GM18907 (cell line): Measurements from ENCODE around the gene TMC8.

ENCODE experiments used
- ATAC-seq: cut with Tn5 transposase; IDR thresholded peaks from one replicate; pipeline ENCODE4 v1.9.1; 2021; ENCODE audit warnings: mild to moderate bottlenecking, moderate library complexity; ENCODE audit not compliant: unreplicated experiment

The TMC8 gene

GRCh38 chr17:78174346-78174869 is 43.8 kb downstream of the TMC8 start:
- ATAC-seq: no peak

DNA sequence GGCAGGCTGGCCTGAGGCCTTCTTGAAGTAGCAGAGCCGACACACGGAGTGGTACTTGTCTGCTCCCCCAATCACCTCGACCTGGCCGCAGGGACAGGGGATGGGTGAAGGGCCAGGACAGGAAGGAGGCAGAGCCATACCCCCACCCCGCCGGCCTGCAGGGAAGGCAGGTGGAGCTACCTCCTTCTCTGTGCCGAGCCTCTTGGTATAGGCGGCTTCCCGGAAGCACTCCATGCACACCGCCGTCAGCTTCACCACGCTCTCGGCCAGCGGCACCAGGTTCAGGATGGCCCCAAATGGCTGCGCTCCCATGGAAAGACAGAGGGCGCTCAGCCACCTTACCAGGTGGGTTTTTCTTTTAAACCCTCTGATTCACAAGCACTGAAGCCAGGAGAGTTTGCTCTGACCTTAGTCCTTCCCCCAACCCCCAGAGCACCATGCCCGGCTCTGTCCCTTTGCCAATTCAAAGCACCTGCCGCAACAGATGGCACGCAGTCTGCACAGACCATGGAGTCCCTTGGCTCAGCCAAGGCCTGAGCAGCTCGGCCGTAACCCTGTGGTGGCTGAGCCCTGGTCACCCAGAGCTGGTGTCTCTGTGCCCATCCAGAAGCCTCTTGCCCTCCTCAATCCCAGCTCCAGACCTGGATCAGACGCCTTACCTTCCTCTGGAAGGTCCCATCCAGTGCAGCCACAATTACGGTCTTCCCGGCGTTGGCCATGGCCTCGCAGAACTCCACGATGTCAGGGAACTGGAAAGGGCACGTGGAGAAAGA is 44.5 kb downstream of the TMC8 start:
- ATAC-seq: no peak

DNA sequence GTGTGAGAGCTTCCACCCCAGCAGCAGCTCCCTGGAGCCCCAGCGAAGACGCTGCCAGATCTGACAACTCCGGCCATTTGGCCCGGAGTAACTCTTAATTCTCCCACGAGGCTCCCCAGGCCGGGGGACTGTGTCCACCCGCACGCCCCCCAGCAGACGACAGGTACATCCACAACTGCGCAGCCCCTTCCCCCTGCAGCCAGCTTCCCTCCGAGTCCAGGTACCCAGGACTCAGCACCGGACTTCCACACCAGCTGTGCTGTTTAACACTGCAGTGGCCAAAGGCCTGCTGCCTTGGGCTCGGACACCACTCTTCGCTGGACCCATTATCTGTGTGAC is 45.0 kb downstream of the TMC8 start:
- ATAC-seq: no peak

DNA sequence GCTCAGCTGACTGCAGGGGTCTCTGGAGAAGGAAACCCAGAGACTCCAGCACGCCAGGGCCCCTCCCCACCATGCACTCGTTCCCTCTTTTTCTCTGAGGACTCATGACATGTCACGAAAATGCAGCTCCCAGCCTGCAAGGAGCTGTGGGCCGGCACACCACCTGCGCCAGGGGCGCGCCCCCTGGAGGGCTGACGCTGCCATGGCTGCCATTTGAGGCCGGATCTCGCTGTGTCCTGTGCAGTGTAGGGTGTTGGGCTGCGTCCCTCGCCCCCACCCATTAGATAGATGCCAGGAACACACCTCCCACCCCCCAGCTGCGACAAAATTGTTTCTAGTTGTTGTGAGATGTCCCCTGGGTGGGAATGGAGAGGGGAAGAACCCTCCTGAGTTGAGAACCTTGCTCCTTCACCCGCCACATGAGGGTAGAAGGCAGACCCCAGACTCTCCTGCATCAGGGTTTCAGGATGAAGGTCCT is 46.0 kb downstream of the TMC8 start:
- peak; percentile 39 for ATAC-seq

DNA sequence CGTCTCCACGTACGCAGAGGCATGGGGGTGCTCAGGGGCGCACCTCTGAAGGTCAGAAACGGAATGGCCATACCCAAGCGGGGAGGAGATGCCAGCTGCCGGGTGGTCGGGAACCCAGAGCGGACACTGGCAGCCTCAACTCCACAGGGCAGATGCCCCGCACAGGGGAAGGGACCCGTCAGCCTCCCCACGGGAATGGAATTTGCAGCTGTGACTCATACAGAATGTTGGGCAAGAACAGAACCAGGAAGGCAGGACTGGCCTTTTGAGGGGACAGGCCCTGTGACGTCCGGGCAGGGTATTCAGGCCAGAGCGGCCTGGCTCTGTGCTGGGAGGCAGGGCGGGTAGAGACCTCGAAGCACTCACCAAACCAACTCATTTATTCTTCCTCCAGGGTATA is 48.8 kb downstream of the TMC8 start:
- ATAC-seq: no peak

DNA sequence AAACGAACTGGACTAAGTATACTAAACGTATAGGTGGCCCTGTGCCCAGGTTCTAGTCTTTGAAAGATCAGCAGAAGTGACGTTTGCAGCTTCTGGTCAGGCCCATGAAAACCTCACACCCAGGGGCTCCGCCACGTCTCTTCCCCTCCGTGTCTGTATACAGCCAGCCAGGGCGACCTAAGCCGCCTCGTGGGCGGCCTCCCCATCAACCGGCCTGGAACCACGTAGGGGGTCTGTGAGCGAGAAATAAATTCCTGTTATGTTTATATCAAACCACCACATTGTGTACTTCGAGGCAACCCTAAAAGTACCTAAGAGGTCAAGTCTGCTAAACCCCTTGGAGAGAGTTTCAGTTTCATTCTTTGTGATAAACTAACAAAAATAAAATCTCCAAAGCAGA is 49.5 kb downstream of the TMC8 start:
- no peak for ATAC-seq

DNA sequence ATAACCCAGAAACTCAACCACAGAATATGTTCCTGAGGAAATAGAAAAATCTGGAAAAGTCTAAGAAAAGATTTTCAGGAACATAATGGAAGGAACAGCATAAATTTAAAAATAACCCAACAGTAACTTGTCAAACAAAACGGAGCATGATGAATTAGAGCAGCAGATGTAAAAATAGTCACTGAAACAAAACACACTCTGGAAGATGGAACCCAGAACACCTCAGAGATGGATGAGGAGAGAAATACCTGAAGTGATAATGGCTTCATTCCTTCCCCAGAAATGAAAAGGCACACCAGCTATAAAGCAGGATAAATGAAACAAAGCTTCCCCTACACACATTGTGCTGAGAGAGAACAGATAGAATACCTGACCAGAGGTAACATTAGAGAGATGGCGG is 49.9 kb downstream of the TMC8 start:
- no peak for ATAC-seq

DNA sequence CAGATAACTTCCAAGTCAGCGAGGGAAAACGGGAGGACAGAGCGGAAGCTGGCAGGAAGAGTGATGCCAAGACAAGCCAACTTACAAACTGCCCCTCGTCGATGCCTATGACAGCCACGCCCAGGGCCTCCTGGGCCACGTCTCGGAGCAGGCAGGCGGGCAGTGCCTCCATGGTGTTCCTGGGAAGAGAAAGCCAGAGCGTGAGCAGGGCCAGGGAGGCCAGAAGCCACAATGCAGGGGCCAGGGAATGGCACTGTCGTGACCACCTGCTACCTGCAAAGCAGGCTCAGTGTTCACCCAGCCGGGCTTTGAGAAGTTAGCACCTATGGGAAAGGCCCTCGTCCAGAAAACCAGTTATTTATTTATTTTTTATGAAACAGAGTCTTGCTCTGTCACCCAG is 51.9 kb downstream of the TMC8 start:
- no peak for ATAC-seq

GRCh38 chr17:78183916-78184315 is 53.3 kb downstream of the TMC8 start:
- no peak for ATAC-seq

DNA sequence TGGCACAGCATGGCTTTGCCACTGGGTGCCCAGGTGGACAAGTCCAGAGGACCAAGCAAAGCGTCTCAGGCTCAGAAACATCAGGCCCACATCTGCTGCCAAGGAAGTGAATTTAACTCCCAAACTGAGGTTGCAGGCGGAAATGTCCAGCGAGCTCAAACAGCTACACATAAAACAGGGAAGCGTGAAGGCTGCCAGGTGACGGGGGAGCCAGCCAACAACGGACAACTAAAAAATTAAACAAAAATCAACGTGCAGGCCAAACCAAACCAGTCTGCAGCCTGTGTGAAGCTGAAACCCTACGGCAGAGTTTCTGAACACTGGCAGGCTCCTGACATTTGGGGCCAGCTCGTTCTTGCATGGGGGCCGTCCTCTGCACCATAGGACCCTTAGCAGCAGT is 53.8 kb downstream of the TMC8 start:
- no peak for ATAC-seq

GRCh38 chr17:78184868-78185267 is 54.3 kb downstream of the TMC8 start:
- ATAC-seq: no peak

- ATAC-seq: no peak
Measured at GRCh38 chr17:78185981-78186691, 55.6 kb downstream of the TMC8 start.

DNA sequence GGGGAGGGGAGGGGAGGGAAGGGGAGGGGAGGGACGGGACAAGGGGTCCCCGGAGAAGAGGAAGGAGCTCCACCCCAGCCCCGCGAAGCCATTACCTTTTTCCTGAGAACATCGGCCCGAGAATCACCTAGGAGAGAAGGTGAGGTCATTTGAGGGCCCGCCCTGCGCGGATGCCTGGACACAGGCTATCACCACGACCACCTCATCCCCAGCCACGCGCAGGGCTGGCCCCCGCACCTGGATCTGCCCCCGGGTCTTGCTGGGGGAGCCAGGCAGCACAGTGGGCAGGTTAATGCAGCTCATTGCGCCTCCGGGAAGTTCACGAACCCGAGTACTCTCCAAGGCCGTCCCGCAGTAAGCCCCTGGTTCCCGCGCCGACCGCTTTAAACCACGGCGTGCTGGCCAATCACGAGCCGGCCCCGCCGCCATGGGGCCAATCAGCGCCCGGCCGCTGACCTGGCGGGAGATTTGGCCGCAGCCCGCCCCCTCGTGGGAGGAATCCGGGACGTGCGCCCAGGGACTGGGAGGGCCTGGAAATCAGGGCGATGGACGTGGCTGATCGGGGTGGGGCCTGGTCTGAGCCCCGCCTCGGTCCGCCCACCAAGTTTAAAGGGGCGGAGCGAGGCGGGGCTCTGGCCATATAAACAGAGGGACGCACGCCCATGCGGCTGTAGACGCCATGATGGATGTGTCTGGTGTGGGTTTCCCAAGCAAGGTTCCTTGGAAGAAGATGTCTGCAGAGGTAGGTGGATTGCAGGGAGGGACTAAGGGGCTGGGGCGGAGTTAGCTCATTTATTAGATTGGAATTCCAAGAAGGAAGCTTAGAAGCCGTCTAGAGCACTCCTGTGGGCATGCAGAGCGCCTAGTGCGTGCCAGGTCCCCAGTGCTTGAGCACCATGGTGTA is 56.4 kb downstream of the TMC8 start, which contains the start of the genes AFMID and TK1:
Gene AFMID (plus strand): TSS at position 671 of the 904 bp plus-strand sequence. CDS start 9 bp downstream, at position 680.
Gene TK1 (minus strand): TSS at position 361 of the 904 bp plus-strand sequence. CDS start 58 bp downstream, at position 303.
- peak; percentile 87 for ATAC-seq
